Chondrocyte (in vitro differentiated cells): ENCODE data around the gene ATG12. TPM values are rescaled to one million over a fixed set of nuclear protein-coding genes. Genes with fewer than 3 reads are reported as not detected.

ENCODE experiments used
- DNase-seq: peaks from one replicate; pipeline ENCODE4 v3.0.0; 2021; ENCODE audit warnings: mixed read lengths, low spot score
- H3K27ac Mint-ChIP-seq: one replicate; pipeline ENCODE4 v1.8.0; 2021; ENCODE audit warnings: mild to moderate bottlenecking, moderate library complexity, mixed read lengths; ENCODE audit not compliant: unreplicated experiment
- H3K27me3 Mint-ChIP-seq: 2 replicates; pipeline ENCODE4 v1.8.0; 2021; ENCODE audit warnings: low read depth, mixed read lengths
- H3K36me3 Mint-ChIP-seq: 2 replicates; pipeline ENCODE4 v1.8.0; 2021; ENCODE audit warnings: low read depth, mixed read lengths
- H3K4me1 Mint-ChIP-seq: 2 replicates; pipeline ENCODE4 v1.8.0; 2021; ENCODE audit warnings: low read depth, mild to moderate bottlenecking, mixed read lengths
- H3K4me3 Mint-ChIP-seq: one replicate; pipeline ENCODE4 v1.8.0; 2021; ENCODE audit warnings: mild to moderate bottlenecking, moderate library complexity, mixed read lengths; ENCODE audit not compliant: unreplicated experiment
- H3K9me3 Mint-ChIP-seq: 2 replicates; pipeline ENCODE4 v1.8.0; 2021; ENCODE audit warnings: low read depth, mixed read lengths
- CTCF ChIP-seq: fragments of 200-600 bp; sonication (generic); IDR thresholded peaks from 2 replicates; pipeline ENCODE4 v1.5.0; 2021; ENCODE audit warnings: antibody characterized with exemption, mild to moderate bottlenecking, moderate library complexity
- total RNA-seq: library from RNA; stranded (reverse); gene quantifications from 3 replicates; pipeline ENCODE4 v1.2.1, GENCODE V29; 2021

ATG12 gene
- total RNA-seq, 1 donor from 2014 or later = 48.0 TPM

- no peak for DNase-seq
- Mint-ChIP-seq H3K4me3 (no peak overlapping the region), H3K27ac (no peak overlapping the region), H3K36me3 (no peaks in the 10 kb centered on the region), H3K4me1 (no peaks in the 10 kb centered on the region), H3K27me3 (no peaks in the 10 kb centered on the region), H3K9me3 (no peaks in the 10 kb centered on the region)
- TF ChIP-seq CTCF = no peak
These were observed 43.1 kb downstream of the ATG12 start for GRCh38 chr5:115798252-115798651.

- no peaks in the 10 kb centered on the region for H3K36me3 Mint-ChIP-seq
- DNase-seq = no peak
- no peaks in the 10 kb centered on the region for H3K9me3 Mint-ChIP-seq
- peaks cover 12% of the 10 kb centered on the region for H3K27me3 Mint-ChIP-seq
- no peak for TF ChIP-seq CTCF
- H3K4me3 Mint-ChIP-seq = no peak overlapping the region
- no peaks in the 10 kb centered on the region for H3K4me1 Mint-ChIP-seq
- no peak overlapping the region for H3K27ac Mint-ChIP-seq
These were observed 44.7 kb downstream of the ATG12 start for GRCh38 chr5:115796656-115797055.

- Mint-ChIP-seq H3K9me3 (no peaks in the 10 kb centered on the region), H3K27ac (no peak overlapping the region), H3K4me1 (no peaks in the 10 kb centered on the region), H3K36me3 (no peaks in the 10 kb centered on the region), H3K4me3 (no peak overlapping the region), H3K27me3 (peaks cover 18% of the 10 kb centered on the region)
- TF ChIP-seq CTCF = no peak
- DNase-seq = no peak
These were observed 45.7 kb downstream of the ATG12 start for GRCh38 chr5:115795700-115796099.

GRCh38 chr5:115788440-115788839 lies 52.9 kb downstream of the ATG12 start:
- H3K9me3 Mint-ChIP-seq = peaks cover 4% of the 10 kb centered on the region
- H3K27me3 Mint-ChIP-seq = peaks cover 40% of the 10 kb centered on the region
- no peak for DNase-seq
- no peaks in the 10 kb centered on the region for H3K36me3 Mint-ChIP-seq
- no peaks in the 10 kb centered on the region for H3K4me1 Mint-ChIP-seq
- no peak overlapping the region for H3K27ac Mint-ChIP-seq
- no peak overlapping the region for H3K4me3 Mint-ChIP-seq
- no peak for TF ChIP-seq CTCF

GRCh38 chr5:115787426-115787825 lies 53.9 kb downstream of the ATG12 start:
- no peak overlapping the region for H3K4me3 Mint-ChIP-seq
- no peak overlapping the region for H3K27ac Mint-ChIP-seq
- H3K27me3 Mint-ChIP-seq = peaks cover 32% of the 10 kb centered on the region
- no peaks in the 10 kb centered on the region for H3K36me3 Mint-ChIP-seq
- peaks cover 4% of the 10 kb centered on the region for H3K9me3 Mint-ChIP-seq
- no peak for DNase-seq
- TF ChIP-seq CTCF = no peak
- H3K4me1 Mint-ChIP-seq = no peaks in the 10 kb centered on the region
